H1 (cell line): Measurements from ENCODE around the gene HFE. TPM values are rescaled to one million over a fixed set of nuclear protein-coding genes. Genes with fewer than 3 reads are reported as not detected.

Source experiments
- BCL11A ChIP-seq, 2 experiments: IDR thresholded peaks; one replicate each; pipeline ENCODE4 v1.6.1; 2011; ENCODE audit warnings: low read depth in 2 of 2, low read length in 2 of 2, mild to moderate bottlenecking in 2 of 2
- CHD2 ChIP-seq: IDR thresholded peaks from 2 replicates; pipeline ENCODE4 v1.6.1; 2012; ENCODE audit warnings: low read length, improper control_type of control experiment
- SIN3A ChIP-seq, 2 experiments: IDR thresholded peaks in 1 of 2; conservative IDR thresholded peaks in 1 of 2; 2 replicates each; pipeline ENCODE4 v1.6.1; 2011 to 2012; ENCODE audit warnings: low read length in 2 of 2, improper control_type of control experiment in 1 of 2, low read depth in 1 of 2, mild to moderate bottlenecking in 1 of 2
- polyA plus RNA-seq, 7 experiments: library from polyadenylated mRNA; depleted of rRNA in 3 of 7; stranded (reverse) in 5 of 7; unstranded in 2 of 7; fragments of >200 nt in 5 of 7; fragments of 200-250 nt in 2 of 7; gene quantifications; 1 replicate in 5 of 7; 2 replicates in 1 of 7; 4 replicates in 1 of 7; pipeline versions ENCODE4 v1.2.1 to v1.2.3, GENCODE V29; 2011 to 2013; ENCODE audit warnings: missing spikeins in 2 of 7, mixed read lengths in 2 of 7
- total RNA-seq: library from RNA; stranded (reverse); fragmentation: NEBNext Ultra II Directional; extraction: Animal tissue kit (Norgen Biotek cat#: 25700); gene quantifications from 2 replicates; pipeline ENCODE4 v1.2.1, GENCODE V29; 2021
- TF ChIP-seq, protein P1 (sequence below): fragments of 300-600 bp; sonication (generic); IDR thresholded peaks from 2 replicates; pipeline ENCODE4 v1.7.1; 2012; ENCODE audit warnings: low read length, moderate library complexity, mild to moderate bottlenecking, inconsistent platforms; ENCODE audit not compliant: insufficient replicate concordance

Gene HFE
- total and polyA plus RNA-seq, 2 of the 8 experiments (the other 6 are each of a cell fraction or from before 2014, with no cell fraction given), result 1.6 to 2.0 TPM

- TF ChIP-seq, protein P1, sequence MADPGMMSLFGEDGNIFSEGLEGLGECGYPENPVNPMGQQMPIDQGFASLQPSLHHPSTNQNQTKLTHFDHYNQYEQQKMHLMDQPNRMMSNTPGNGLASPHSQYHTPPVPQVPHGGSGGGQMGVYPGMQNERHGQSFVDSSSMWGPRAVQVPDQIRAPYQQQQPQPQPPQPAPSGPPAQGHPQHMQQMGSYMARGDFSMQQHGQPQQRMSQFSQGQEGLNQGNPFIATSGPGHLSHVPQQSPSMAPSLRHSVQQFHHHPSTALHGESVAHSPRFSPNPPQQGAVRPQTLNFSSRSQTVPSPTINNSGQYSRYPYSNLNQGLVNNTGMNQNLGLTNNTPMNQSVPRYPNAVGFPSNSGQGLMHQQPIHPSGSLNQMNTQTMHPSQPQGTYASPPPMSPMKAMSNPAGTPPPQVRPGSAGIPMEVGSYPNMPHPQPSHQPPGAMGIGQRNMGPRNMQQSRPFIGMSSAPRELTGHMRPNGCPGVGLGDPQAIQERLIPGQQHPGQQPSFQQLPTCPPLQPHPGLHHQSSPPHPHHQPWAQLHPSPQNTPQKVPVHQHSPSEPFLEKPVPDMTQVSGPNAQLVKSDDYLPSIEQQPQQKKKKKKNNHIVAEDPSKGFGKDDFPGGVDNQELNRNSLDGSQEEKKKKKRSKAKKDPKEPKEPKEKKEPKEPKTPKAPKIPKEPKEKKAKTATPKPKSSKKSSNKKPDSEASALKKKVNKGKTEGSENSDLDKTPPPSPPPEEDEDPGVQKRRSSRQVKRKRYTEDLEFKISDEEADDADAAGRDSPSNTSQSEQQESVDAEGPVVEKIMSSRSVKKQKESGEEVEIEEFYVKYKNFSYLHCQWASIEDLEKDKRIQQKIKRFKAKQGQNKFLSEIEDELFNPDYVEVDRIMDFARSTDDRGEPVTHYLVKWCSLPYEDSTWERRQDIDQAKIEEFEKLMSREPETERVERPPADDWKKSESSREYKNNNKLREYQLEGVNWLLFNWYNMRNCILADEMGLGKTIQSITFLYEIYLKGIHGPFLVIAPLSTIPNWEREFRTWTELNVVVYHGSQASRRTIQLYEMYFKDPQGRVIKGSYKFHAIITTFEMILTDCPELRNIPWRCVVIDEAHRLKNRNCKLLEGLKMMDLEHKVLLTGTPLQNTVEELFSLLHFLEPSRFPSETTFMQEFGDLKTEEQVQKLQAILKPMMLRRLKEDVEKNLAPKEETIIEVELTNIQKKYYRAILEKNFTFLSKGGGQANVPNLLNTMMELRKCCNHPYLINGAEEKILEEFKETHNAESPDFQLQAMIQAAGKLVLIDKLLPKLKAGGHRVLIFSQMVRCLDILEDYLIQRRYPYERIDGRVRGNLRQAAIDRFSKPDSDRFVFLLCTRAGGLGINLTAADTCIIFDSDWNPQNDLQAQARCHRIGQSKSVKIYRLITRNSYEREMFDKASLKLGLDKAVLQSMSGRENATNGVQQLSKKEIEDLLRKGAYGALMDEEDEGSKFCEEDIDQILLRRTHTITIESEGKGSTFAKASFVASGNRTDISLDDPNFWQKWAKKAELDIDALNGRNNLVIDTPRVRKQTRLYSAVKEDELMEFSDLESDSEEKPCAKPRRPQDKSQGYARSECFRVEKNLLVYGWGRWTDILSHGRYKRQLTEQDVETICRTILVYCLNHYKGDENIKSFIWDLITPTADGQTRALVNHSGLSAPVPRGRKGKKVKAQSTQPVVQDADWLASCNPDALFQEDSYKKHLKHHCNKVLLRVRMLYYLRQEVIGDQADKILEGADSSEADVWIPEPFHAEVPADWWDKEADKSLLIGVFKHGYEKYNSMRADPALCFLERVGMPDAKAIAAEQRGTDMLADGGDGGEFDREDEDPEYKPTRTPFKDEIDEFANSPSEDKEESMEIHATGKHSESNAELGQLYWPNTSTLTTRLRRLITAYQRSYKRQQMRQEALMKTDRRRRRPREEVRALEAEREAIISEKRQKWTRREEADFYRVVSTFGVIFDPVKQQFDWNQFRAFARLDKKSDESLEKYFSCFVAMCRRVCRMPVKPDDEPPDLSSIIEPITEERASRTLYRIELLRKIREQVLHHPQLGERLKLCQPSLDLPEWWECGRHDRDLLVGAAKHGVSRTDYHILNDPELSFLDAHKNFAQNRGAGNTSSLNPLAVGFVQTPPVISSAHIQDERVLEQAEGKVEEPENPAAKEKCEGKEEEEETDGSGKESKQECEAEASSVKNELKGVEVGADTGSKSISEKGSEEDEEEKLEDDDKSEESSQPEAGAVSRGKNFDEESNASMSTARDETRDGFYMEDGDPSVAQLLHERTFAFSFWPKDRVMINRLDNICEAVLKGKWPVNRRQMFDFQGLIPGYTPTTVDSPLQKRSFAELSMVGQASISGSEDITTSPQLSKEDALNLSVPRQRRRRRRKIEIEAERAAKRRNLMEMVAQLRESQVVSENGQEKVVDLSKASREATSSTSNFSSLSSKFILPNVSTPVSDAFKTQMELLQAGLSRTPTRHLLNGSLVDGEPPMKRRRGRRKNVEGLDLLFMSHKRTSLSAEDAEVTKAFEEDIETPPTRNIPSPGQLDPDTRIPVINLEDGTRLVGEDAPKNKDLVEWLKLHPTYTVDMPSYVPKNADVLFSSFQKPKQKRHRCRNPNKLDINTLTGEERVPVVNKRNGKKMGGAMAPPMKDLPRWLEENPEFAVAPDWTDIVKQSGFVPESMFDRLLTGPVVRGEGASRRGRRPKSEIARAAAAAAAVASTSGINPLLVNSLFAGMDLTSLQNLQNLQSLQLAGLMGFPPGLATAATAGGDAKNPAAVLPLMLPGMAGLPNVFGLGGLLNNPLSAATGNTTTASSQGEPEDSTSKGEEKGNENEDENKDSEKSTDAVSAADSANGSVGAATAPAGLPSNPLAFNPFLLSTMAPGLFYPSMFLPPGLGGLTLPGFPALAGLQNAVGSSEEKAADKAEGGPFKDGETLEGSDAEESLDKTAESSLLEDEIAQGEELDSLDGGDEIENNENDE, result no peak
- TF ChIP-seq CHD2 (no peak), SIN3A (conservative IDR thresholded peaks at IDR 0.05 in 1 of 2, IDR thresholded peaks at IDR 0.05 in 1 of 2; ENCODE audit: low read depth in 1 of 2, low read length in 2 of 2) (no peak), BCL11A (IDR thresholded peaks at IDR 0.05; ENCODE audit: low read depth in 2 of 2, low read length in 2 of 2) (no peak)
- TF ChIP-seq, all 59 proteins: peak for 0
These were observed 27.3 kb upstream of the HFE start (continued) for GRCh38 chr6:26059941-26060340.
